K562 (cell line): ENCODE results near the gene PRDM16. TPM values are rescaled to one million over a fixed set of nuclear protein-coding genes. Genes with fewer than 3 reads are reported as not detected.

Source experiments
- ATAC-seq: fragments of 200-7000 bp; cut with Tn5 transposase; 3 replicates; pipeline ENCODE4 v1.9.1; 2020; ENCODE audit warnings: moderate library complexity
- BruUV-seq: library from RNA; stranded (reverse); fragments of 400-500 nt; replicated peaks from 2 replicates; lab custom pipeline; 2021; lab: Mats Ljungman, UMichigan
- CTCF ChIA-PET: fragments of 300-600 bp; formaldehyde crosslinking; extraction: SDS; loops from one replicate; lab custom pipeline; 2021; ENCODE audit warnings: low intra/inter-chr PET ratio; lab: Yijun Ruan, JAX
- POLR2A ChIA-PET: fragments of 300-600, 350-650 bp; sonication (Branson Sonifier 250); formaldehyde crosslinking; extraction: SDS; loops from one replicate; lab custom pipeline; 2021; ENCODE audit warnings: antibody characterized with exemption, inconsistent platforms; lab: Yijun Ruan, JAX
- DNase-seq, 4 experiments: peaks; one replicate each; pipeline versions ENCODE4 v3.0.0 to v3.0.0-alpha.2; 2011 to 2018; ENCODE audit warnings: low spot score in 3 of 4, mixed read lengths in 3 of 4; ENCODE audit errors: extremely low read depth in 1 of 4
- FAIRE-seq: peaks from 2 replicates; lab custom pipeline; 2011; peaks lifted over from hg19 to GRCh38; lab: Jason Lieb, UNC
- H2AFZ ChIP-seq: 2 replicates; pipeline ENCODE4 v1.6.0; 2011; ENCODE audit warnings: low read depth, low read length, control low read depth, inconsistent platforms
- H3K27ac ChIP-seq: fragments of 200-600 bp; 3 replicates; pipeline ENCODE4 v1.8.0; 2011; ENCODE audit warnings: low read depth, mild to moderate bottlenecking, control low read depth, inconsistent platforms, low read length, moderate library complexity, mixed read lengths; ENCODE audit errors: extremely low read depth
- H3K27me3 ChIP-seq, 2 experiments: fragments of 300-600 bp in 1 of 2; 2 replicates in 1 of 2; 3 replicates in 1 of 2; pipeline versions ENCODE4 v1.6.0 to v1.8.0; 2011; ENCODE audit warnings: inconsistent platforms in 2 of 2, low read length in 2 of 2, mild to moderate bottlenecking in 1 of 2, mixed read lengths in 1 of 2, moderate library complexity in 1 of 2; ENCODE audit not compliant: control insufficient read depth in 2 of 2, insufficient read depth in 2 of 2
- H3K36me3 ChIP-seq: fragments of 300-600 bp; 3 replicates; pipeline ENCODE4 v1.8.0; 2011; ENCODE audit warnings: mild to moderate bottlenecking, low read length, inconsistent platforms; ENCODE audit not compliant: control insufficient read depth, insufficient read depth
- H3K4me1 ChIP-seq, 2 experiments: fragments of 200-600 bp in 1 of 2; replicated peaks in 1 of 2; 2 replicates in 1 of 2; 3 replicates in 1 of 2; pipeline versions ENCODE4 v1.5.1 to v1.8.0; 2011; ENCODE audit warnings: inconsistent platforms in 2 of 2, low read length in 2 of 2, mild to moderate bottlenecking in 1 of 2, mixed read lengths in 1 of 2, moderate library complexity in 1 of 2; ENCODE audit not compliant: control insufficient read depth in 2 of 2, insufficient read depth in 2 of 2
- H3K4me2 ChIP-seq: 2 replicates; pipeline ENCODE4 v1.6.1; 2011; ENCODE audit warnings: low read length, control low read depth, inconsistent platforms, mixed read lengths; ENCODE audit not compliant: insufficient read depth
- H3K4me3 ChIP-seq: fragments of 200-600 bp; sonication (generic), shearing (Covaris generic); 2 replicates; pipeline ENCODE4 v1.5.1; 2016; ENCODE audit warnings: control low read depth, inconsistent platforms
- H3K79me2 ChIP-seq: fragments of 200-600 bp; 3 replicates; pipeline ENCODE4 v1.8.0; 2011; ENCODE audit warnings: low read length, inconsistent platforms; ENCODE audit not compliant: control insufficient read depth, insufficient read depth
- H3K9ac ChIP-seq, 2 experiments: 2 replicates each; pipeline versions ENCODE4 v1.6.0 to v1.6.1; 2011; ENCODE audit warnings: low read depth in 2 of 2, low read length in 2 of 2, control low read depth in 1 of 2, inconsistent platforms in 1 of 2, mild to moderate bottlenecking in 1 of 2, mixed read lengths in 1 of 2; ENCODE audit not compliant: insufficient read depth in 1 of 2
- H3K9me1 ChIP-seq: one replicate; pipeline ENCODE4 v1.6.0; 2011; ENCODE audit warnings: inconsistent platforms, mild to moderate bottlenecking, low read length, moderate library complexity; ENCODE audit not compliant: control insufficient read depth, insufficient read depth
- H3K9me3 ChIP-seq: replicated peaks from 2 replicates; pipeline ENCODE4 v1.5.1; 2011; ENCODE audit warnings: low read depth, low read length, inconsistent platforms; ENCODE audit not compliant: control insufficient read depth, insufficient read depth
- H4K20me1 ChIP-seq: replicated peaks from 2 replicates; pipeline ENCODE4 v1.6.1; 2011; ENCODE audit warnings: low read length, inconsistent platforms, mixed read lengths; ENCODE audit not compliant: control insufficient read depth, insufficient read depth
- BHLHE40 ChIP-seq: IDR thresholded peaks from 2 replicates; pipeline ENCODE4 v1.6.1; 2011; ENCODE audit warnings: low read length, improper control_type of control experiment
- CBX1 ChIP-seq: sonication (generic); IDR thresholded peaks from 2 replicates; pipeline ENCODE4 v1.6.1; 2016; ENCODE audit warnings: antibody characterized with exemption, low read depth, mild to moderate bottlenecking
- CCNT2 ChIP-seq: IDR thresholded peaks from 2 replicates; pipeline ENCODE4 v1.6.1; 2011; ENCODE audit warnings: borderline replicate concordance, low read depth, mild to moderate bottlenecking, moderate library complexity, mixed read lengths, low read length; ENCODE audit not compliant: insufficient read length; ENCODE audit errors: extremely low read depth
- CHD2 ChIP-seq: IDR thresholded peaks from 2 replicates; pipeline ENCODE4 v1.6.1; 2011; ENCODE audit warnings: low read depth, low read length
- FIP1L1 ChIP-seq: fragments of 200-400 bp; formaldehyde crosslinking; IDR thresholded peaks from 2 replicates; pipeline ENCODE4 v1.6.1; 2018; ENCODE audit warnings: mild to moderate bottlenecking, low read depth, low read length; ENCODE audit not compliant: poor library complexity, severe bottlenecking
- FOXJ3 ChIP-seq: sonication (generic); formaldehyde crosslinking; IDR thresholded peaks from 2 replicates; pipeline ENCODE4 v1.4.0; 2020; ENCODE audit warnings: mild to moderate bottlenecking, missing genetic modification reagents
- GABPB1 ChIP-seq: sonication (generic); formaldehyde crosslinking; IDR thresholded peaks from 2 replicates; pipeline ENCODE4 v1.8.0; 2022; ENCODE audit warnings: mild to moderate bottlenecking, missing genetic modification reagents
- MAFG ChIP-seq: fragments of 450-650 bp; conservative IDR thresholded peaks from 2 replicates; pipeline ENCODE4 v1.6.1; 2016; ENCODE audit warnings: missing genetic modification characterization, missing compliant biosample characterization
- MIER1 ChIP-seq: fragments of 450-650 bp; IDR thresholded peaks from 2 replicates; pipeline ENCODE4 v1.6.1; 2016; ENCODE audit warnings: antibody characterized with exemption, mild to moderate bottlenecking, low read depth
- PREB ChIP-seq: sonication (generic); formaldehyde crosslinking; IDR thresholded peaks from 2 replicates; pipeline ENCODE4 v1.8.1; 2023; ENCODE audit warnings: mild to moderate bottlenecking, missing genetic modification reagents
- TAF7 ChIP-seq: fragments of 450-650 bp; IDR thresholded peaks from 2 replicates; pipeline ENCODE4 v1.6.1; 2016; ENCODE audit warnings: missing genetic modification characterization, missing compliant biosample characterization
- TEAD4 ChIP-seq, 2 experiments: sonication (generic) in 1 of 2; formaldehyde crosslinking in 1 of 2; IDR thresholded peaks; 2 replicates each; pipeline versions ENCODE4 v1.6.1 to v1.8.0; 2012 to 2022; ENCODE audit warnings: borderline replicate concordance in 1 of 2, inconsistent platforms in 1 of 2, low read length in 1 of 2, mild to moderate bottlenecking in 1 of 2, missing genetic modification reagents in 1 of 2
- TOE1 ChIP-seq, 2 experiments: fragments of 450-650 bp in 1 of 2; sonication (generic) in 1 of 2; formaldehyde crosslinking in 1 of 2; IDR thresholded peaks; 2 replicates each; pipeline versions ENCODE4 v1.7.1 to v1.8.0; 2016 to 2022; ENCODE audit warnings: borderline replicate concordance in 2 of 2, mild to moderate bottlenecking in 2 of 2, antibody characterized with exemption in 1 of 2, inconsistent platforms in 1 of 2, low read depth in 1 of 2, missing genetic modification reagents in 1 of 2, moderate library complexity in 1 of 2
- ZFP1 ChIP-seq: fragments of 450-650 bp; formaldehyde crosslinking; IDR thresholded peaks from 2 replicates; pipeline ENCODE4 v1.4.0; 2020; ENCODE audit warnings: mild to moderate bottlenecking, mixed read lengths
- ZNF23 ChIP-seq: fragments of 250-450 bp; sonication (Bioruptor Pico); IDR thresholded peaks from 2 replicates; pipeline ENCODE4 v1.4.0; 2020; ENCODE audit warnings: mild to moderate bottlenecking
- ZNF778 ChIP-seq: fragments of 450-650 bp; formaldehyde crosslinking; IDR thresholded peaks from 2 replicates; pipeline ENCODE4 v1.4.0; 2020; ENCODE audit warnings: mild to moderate bottlenecking, moderate library complexity
- WGBS: fragments of 100-300 bp; shearing (Covaris generic); methylation state at CpG from one replicate; pipeline ENCODE4 v1.1.6; 2016; ENCODE audit warnings: low coverage, mixed read lengths; ENCODE audit not compliant: insufficient coverage; ENCODE audit errors: missing lambda C conversion rate; 5-methylcytosine and 5-hydroxymethylcytosine counted together
- in situ Hi-C: fragments of 300-500 bp; cut with MboI; formaldehyde crosslinking; loops from 4 replicates; pipeline ENCODE4 v1.15.0; 2018; ENCODE audit warnings: inconsistent platforms, mixed read lengths
- intact Hi-C: fragments of 100-400 bp; cut with micrococcal nuclease; formaldehyde crosslinking; loops from 2 replicates; pipeline ENCODE4 v1.14.2; 2022
- polyA plus RNA-seq, 8 experiments: library from polyadenylated mRNA; depleted of rRNA in 4 of 8; stranded (reverse) in 5 of 8; unstranded in 3 of 8; fragments of >200 nt; fragmentation: Nextera tagmentation in 2 of 8; fragmentation: Illumina TruSeq in 1 of 8; extraction: Ambion mirVana in 2 of 8; extraction: Trizol in 1 of 8; gene quantifications; 2 replicates each; pipeline versions ENCODE4 v1.2.1 to v1.2.3, GENCODE V29; 2011 to 2014; ENCODE audit warnings: inconsistent platforms in 1 of 8, missing spikeins in 1 of 8
- total RNA-seq, 7 experiments: library from RNA; depleted of rRNA in 6 of 7; stranded (reverse); fragments of >200 nt in 6 of 7; fragmentation: Illumina TruSeq in 2 of 7; extraction: Trizol in 2 of 7; gene quantifications; 2 replicates each; pipeline versions ENCODE4 v1.2.1 to v1.2.3, GENCODE V29; 2011 to 2021; ENCODE audit warnings: low replicate concordance in 1 of 7
- TF ChIP-seq, protein P1 (sequence below): fragments of 250-450 bp; sonication (Bioruptor Pico); IDR thresholded peaks from 2 replicates; pipeline ENCODE4 v1.8.0; 2022; ENCODE audit warnings: moderate library complexity, mild to moderate bottlenecking, inconsistent platforms
- TF ChIP-seq, protein P2 (sequence below): fragments of 450-650 bp; conservative IDR thresholded peaks from 2 replicates; pipeline ENCODE4 v1.6.1; 2016; ENCODE audit warnings: missing genetic modification characterization, low read depth, mild to moderate bottlenecking, missing compliant biosample characterization, moderate library complexity

Gene PRDM16
- total and polyA plus RNA-seq, 9 of the 15 experiments (the other 6 are each of a cell fraction or from before 2014, with no cell fraction given), result 0.10 to 0.27 TPM; not detected in 7

DNA sequence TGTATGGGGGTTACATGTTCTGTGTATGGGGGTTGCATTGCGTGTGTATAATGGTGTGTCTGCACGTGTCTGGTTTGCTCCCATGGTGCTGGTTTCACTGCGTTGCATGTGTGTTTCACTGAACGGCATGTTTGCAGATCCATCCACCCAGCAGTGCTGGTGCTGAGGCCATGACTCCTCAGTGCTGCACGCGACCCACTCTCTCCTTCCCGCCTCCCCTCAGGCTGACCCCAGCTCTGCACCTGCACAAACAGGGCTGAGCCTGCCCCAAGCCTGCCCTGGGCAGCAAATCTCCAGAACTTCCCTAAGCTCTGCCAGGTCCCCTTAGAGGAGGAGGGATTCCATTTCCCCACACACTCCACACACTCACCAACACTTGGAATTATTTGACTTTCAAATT, 29.0 kb upstream of the PRDM16 start (continued):
- no peak for TF ChIP-seq PREB (CRISPR knock-in tag)
- TF ChIP-seq ZFP1 (CRISPR knock-in tag), result no peak
- TF ChIP-seq CHD2, result no peak
- no peak for TF ChIP-seq CBX1
- no peak for TF ChIP-seq FOXJ3 (CRISPR knock-in tag)
- no peak for TF ChIP-seq CCNT2
- no peak for TF ChIP-seq GABPB1 (CRISPR knock-in tag)
- TF ChIP-seq MAFG, result no peak

DNA sequence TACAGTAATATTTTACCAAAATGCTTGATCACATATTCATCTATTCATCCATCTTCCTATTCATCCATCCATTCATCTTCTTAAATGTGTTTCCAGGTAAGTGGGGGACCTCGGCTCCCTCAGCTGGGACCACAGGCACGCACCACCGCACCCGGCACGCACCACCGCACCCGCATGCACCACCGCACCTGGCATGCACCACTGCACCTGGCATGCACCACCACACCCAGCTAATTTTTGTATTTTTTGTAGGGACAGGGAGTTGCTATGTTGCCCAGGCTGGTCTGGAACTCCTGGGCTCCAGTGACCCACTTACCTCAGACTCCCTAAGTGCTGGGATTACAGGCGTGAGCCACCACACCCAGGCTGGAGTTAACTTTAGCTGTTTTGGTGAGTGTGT, 26.5 kb upstream of the PRDM16 start:
- no peaks in the 10 kb centered on the region for H3K36me3 ChIP-seq
- no peaks in the 10 kb centered on the region for H3K79me2 ChIP-seq
- TF ChIP-seq, protein P1, sequence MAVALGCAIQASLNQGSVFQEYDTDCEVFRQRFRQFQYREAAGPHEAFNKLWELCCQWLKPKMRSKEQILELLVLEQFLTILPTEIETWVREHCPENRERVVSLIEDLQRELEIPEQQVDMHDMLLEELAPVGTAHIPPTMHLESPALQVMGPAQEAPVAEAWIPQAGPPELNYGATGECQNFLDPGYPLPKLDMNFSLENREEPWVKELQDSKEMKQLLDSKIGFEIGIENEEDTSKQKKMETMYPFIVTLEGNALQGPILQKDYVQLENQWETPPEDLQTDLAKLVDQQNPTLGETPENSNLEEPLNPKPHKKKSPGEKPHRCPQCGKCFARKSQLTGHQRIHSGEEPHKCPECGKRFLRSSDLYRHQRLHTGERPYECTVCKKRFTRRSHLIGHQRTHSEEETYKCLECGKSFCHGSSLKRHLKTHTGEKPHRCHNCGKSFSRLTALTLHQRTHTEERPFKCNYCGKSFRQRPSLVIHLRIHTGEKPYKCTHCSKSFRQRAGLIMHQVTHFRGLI (CRISPR knock-in tag), result no peak
- TF ChIP-seq TAF7 (tag) (no peak), TEAD4 (IDR thresholded peaks at IDR 0.05; ENCODE audit: low read length) (no peak), TEAD4 (CRISPR knock-in tag; IDR thresholded peaks at IDR 0.05; ENCODE audit: borderline replicate concordance) (no peak), MIER1 (no peak), BHLHE40 (no peak), ZNF778 (CRISPR knock-in tag) (no peak), CHD2 (no peak), ZFP1 (CRISPR knock-in tag) (no peak), TOE1 (IDR thresholded peaks at IDR 0.05; ENCODE audit: borderline replicate concordance) (no peak), TOE1 (CRISPR knock-in tag; IDR thresholded peaks at IDR 0.05; ENCODE audit: borderline replicate concordance, low read depth) (no peak), FIP1L1 (no peak), ZNF23 (CRISPR knock-in tag) (no peak)
- TF ChIP-seq, protein P2, sequence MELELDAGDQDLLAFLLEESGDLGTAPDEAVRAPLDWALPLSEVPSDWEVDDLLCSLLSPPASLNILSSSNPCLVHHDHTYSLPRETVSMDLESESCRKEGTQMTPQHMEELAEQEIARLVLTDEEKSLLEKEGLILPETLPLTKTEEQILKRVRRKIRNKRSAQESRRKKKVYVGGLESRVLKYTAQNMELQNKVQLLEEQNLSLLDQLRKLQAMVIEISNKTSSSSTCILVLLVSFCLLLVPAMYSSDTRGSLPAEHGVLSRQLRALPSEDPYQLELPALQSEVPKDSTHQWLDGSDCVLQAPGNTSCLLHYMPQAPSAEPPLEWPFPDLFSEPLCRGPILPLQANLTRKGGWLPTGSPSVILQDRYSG, result no peak
- TF ChIP-seq, all 486 proteins: peak for 0
- ATAC-seq, result no peak
- Histone ChIP-seq H3K9me1 (no peaks in the 10 kb centered on the region), H2AFZ (no peak overlapping the region), H3K4me2 (no peak overlapping the region), H3K4me3 (no peak overlapping the region), H3K9me3 (no peaks in the 10 kb centered on the region), H3K27ac (no peak overlapping the region), H3K4me1 (no peaks in the 10 kb centered on the region), H3K9ac (no peak overlapping the region), H3K27me3 (peaks cover 0 to 9% of the 10 kb centered on the region in 2 experiments; a peak in 1 of 5 replicates), H4K20me1 (no peaks in the 10 kb centered on the region)
- ChIA-PET CTCF (no interaction called here), POLR2A (no interaction called here)
- no peak for FAIRE-seq
- WGBS, result 4% methylated on average over 9 of the region's 9 CpGs
- intact Hi-C loops, result no loop called here
- in situ Hi-C loops, result no loop called here
- no peak for DNase-seq
- no TSS peak for BruUV-seq
